SK-N-SH treated with all-trans-retinoic acid at 6 μM for 48 hours (cell line): ENCODE results near the gene KRTAP12-2.

ENCODE experiments used
- ATAC-seq: fragments of 200-7000 bp; cut with Tn5 transposase; 3 replicates; pipeline ENCODE4 v1.9.1; 2020; ENCODE audit warnings: mild to moderate bottlenecking, moderate library complexity
- BACH2 ChIP-seq: fragments of 250-450 bp; sonication (Bioruptor Pico); IDR thresholded peaks from 2 replicates; pipeline ENCODE4 v1.9.0; 2021; ENCODE audit warnings: mild to moderate bottlenecking, borderline replicate concordance
- CREB5 ChIP-seq: fragments of 250-450 bp; sonication (Bioruptor Pico); IDR thresholded peaks from 2 replicates; pipeline ENCODE4 v1.5.1; 2020; ENCODE audit warnings: low read depth, mild to moderate bottlenecking, moderate library complexity
- CSRNP3 ChIP-seq: fragments of 250-450 bp; sonication (Bioruptor Pico); IDR thresholded peaks from 2 replicates; pipeline ENCODE4 v1.5.1; 2021; ENCODE audit warnings: mild to moderate bottlenecking, moderate library complexity
- ESRRG ChIP-seq: fragments of 250-450 bp; sonication (Bioruptor Pico); IDR thresholded peaks from 2 replicates; pipeline ENCODE4 v1.6.1; 2021; ENCODE audit warnings: mild to moderate bottlenecking
- GLIS3 ChIP-seq: fragments of 250-450 bp; sonication (Bioruptor Pico); IDR thresholded peaks from 2 replicates; pipeline ENCODE4 v1.5.0; 2020; ENCODE audit warnings: mild to moderate bottlenecking, moderate library complexity
- ISL1 ChIP-seq: fragments of 250-450 bp; sonication (Bioruptor Pico); IDR thresholded peaks from 2 replicates; pipeline ENCODE4 v2.1.2; 2022; ENCODE audit warnings: mild to moderate bottlenecking, moderate library complexity
- PATZ1 ChIP-seq: fragments of 250-450 bp; sonication (Bioruptor Pico); IDR thresholded peaks from 2 replicates; pipeline ENCODE4 v1.8.0; 2020; ENCODE audit warnings: mild to moderate bottlenecking, moderate library complexity, borderline replicate concordance
- POU6F1 ChIP-seq: fragments of 250-450 bp; sonication (Bioruptor Pico); IDR thresholded peaks from 2 replicates; pipeline ENCODE4 v1.8.0; 2021; ENCODE audit warnings: low read depth, mild to moderate bottlenecking, moderate library complexity, borderline replicate concordance
- PPARA ChIP-seq: fragments of 250-450 bp; sonication (Bioruptor Pico); IDR thresholded peaks from 2 replicates; pipeline ENCODE4 v1.5.0; 2020; ENCODE audit warnings: mild to moderate bottlenecking, borderline replicate concordance
- SNAI2 ChIP-seq: fragments of 250-450 bp; sonication (Bioruptor Pico); IDR thresholded peaks from 2 replicates; pipeline ENCODE4 v1.5.0; 2020; ENCODE audit warnings: mild to moderate bottlenecking, moderate library complexity
- TOX ChIP-seq: fragments of 250-450 bp; sonication (Bioruptor Pico); IDR thresholded peaks from 2 replicates; pipeline ENCODE4 v1.8.0; 2021; ENCODE audit warnings: mild to moderate bottlenecking, moderate library complexity, borderline replicate concordance
- TSHZ2 ChIP-seq: fragments of 250-450 bp; sonication (Bioruptor Pico); IDR thresholded peaks from 2 replicates; pipeline ENCODE4 v1.5.0; 2020; ENCODE audit warnings: mild to moderate bottlenecking, moderate library complexity
- ZC3H10 ChIP-seq: fragments of 250-450 bp; sonication (Bioruptor Pico); IDR thresholded peaks from 2 replicates; pipeline ENCODE4 v1.5.1; 2021; ENCODE audit warnings: mild to moderate bottlenecking, moderate library complexity
- ZFP3 ChIP-seq: fragments of 250-450 bp; sonication (Bioruptor Pico); IDR thresholded peaks from 2 replicates; pipeline ENCODE4 v1.5.0; 2020; ENCODE audit warnings: mild to moderate bottlenecking, moderate library complexity
- ZFP30 ChIP-seq: fragments of 450-650 bp; formaldehyde crosslinking; IDR thresholded peaks from 2 replicates; pipeline ENCODE4 v1.5.0; 2022; ENCODE audit warnings: mild to moderate bottlenecking, moderate library complexity
- ZNF8 ChIP-seq: fragments of 450-650 bp; formaldehyde crosslinking; IDR thresholded peaks from 2 replicates; pipeline ENCODE4 v1.5.0; 2020; ENCODE audit warnings: mild to moderate bottlenecking, moderate library complexity

Gene KRTAP12-2

GRCh38 chr21:44658541-44658910 is 8.2 kb downstream of the KRTAP12-2 start:
- no peak for ATAC-seq
- TF ChIP-seq POU6F1 (CRISPR knock-in tag) (no peak), SNAI2 (CRISPR knock-in tag) (no peak), PATZ1 (CRISPR knock-in tag) (no peak), CREB5 (CRISPR knock-in tag) (no peak), ZC3H10 (no peak), TOX (CRISPR knock-in tag) (no peak)

- ATAC-seq = no peak
- TF ChIP-seq TOX (CRISPR knock-in tag) (no peak), ZFP30 (no peak), GLIS3 (CRISPR knock-in tag) (no peak), ZFP3 (CRISPR knock-in tag) (no peak), SNAI2 (CRISPR knock-in tag) (no peak), CSRNP3 (CRISPR knock-in tag) (no peak), ZNF8 (CRISPR knock-in tag) (no peak), TSHZ2 (CRISPR knock-in tag) (no peak), BACH2 (CRISPR knock-in tag) (no peak), CREB5 (CRISPR knock-in tag) (no peak), ZC3H10 (no peak), ISL1 (CRISPR knock-in tag) (no peak)
- TF ChIP-seq, all 23 proteins: peak for 0
Observed at GRCh38 chr21:44657635-44658540, 8.8 kb downstream of the KRTAP12-2 start, which contains the start of gene KRTAP12-3. Gene KRTAP12-3, plus strand, starts transcription at chr21:44657932. Its CDS starts 48 bp downstream, at chr21:44657980.

- no peak for ATAC-seq
- TF ChIP-seq GLIS3 (CRISPR knock-in tag) (no peak), BACH2 (CRISPR knock-in tag) (no peak), PPARA (CRISPR knock-in tag) (no peak), CREB5 (CRISPR knock-in tag) (no peak), ESRRG (no peak), CSRNP3 (CRISPR knock-in tag) (no peak), ZFP30 (no peak), POU6F1 (CRISPR knock-in tag) (no peak), TOX (CRISPR knock-in tag) (no peak)
Observed at GRCh38 chr21:44656868-44657267, 9.9 kb downstream of the KRTAP12-2 start.
